ENCODE data around the gene TMTC2. TPM values are rescaled to one million over a fixed set of nuclear protein-coding genes. Genes with fewer than 3 reads are reported as not detected.

The TMTC2 gene
- total and polyA plus RNA-seq, 2 donors (not counting 1 experiment from before 2014, with no cell fraction given): 2.4 to 3.2 TPM

GRCh38 chr12:83123039-83123438, 436.3 kb downstream of the TMTC2 start:
- Histone ChIP-seq H3K4me3 (ENCODE audit: control extremely low read depth in 1 of 5, extremely low read depth in 1 of 5, insufficient read depth in 1 of 5, low read depth in 2 of 5, low read length in 4 of 5) (no peak overlapping the region), H4K20me1 (ENCODE audit: control insufficient read depth, insufficient read depth, low read length, poor library complexity, severe bottlenecking) (no peaks in the 10 kb centered on the region), H3K79me2 (ENCODE audit: control insufficient read depth, insufficient read depth, low read length) (no peaks in the 10 kb centered on the region), H3K4me2 (replicated peaks; ENCODE audit: low read depth, low read length, poor library complexity, severe bottlenecking) (no peak overlapping the region), H3K4me1 (ENCODE audit: control insufficient read depth in 2 of 2, insufficient read depth in 2 of 2, low read length in 2 of 2) (no peaks in the 10 kb centered on the region), H3K9ac (ENCODE audit: low read length) (no peak overlapping the region), H3K36me3 (replicated peaks in 1 of 2; ENCODE audit: control extremely low read depth in 1 of 2, control insufficient read depth in 1 of 2, extremely low read depth in 1 of 2, insufficient read depth in 2 of 2, low read length in 1 of 2) (no peaks in the 10 kb centered on the region), H3K27me3 (replicated peaks in 1 of 4; ENCODE audit: control extremely low read depth in 1 of 4, control insufficient read depth in 3 of 4, insufficient read depth in 4 of 4, low read length in 3 of 4) (no peaks in the 10 kb centered on the region), H2AFZ (ENCODE audit: insufficient read depth, low read depth, low read length, poor library complexity, severe bottlenecking) (no peak overlapping the region), H3K27ac (ENCODE audit: low read length in 2 of 2) (no peak overlapping the region), H3K9me3 (ENCODE audit: control extremely low read depth in 1 of 3, control insufficient read depth in 2 of 3, insufficient read depth in 1 of 3, low read length in 2 of 3) (peaks cover 0 to 8% (median 0%) of the 10 kb centered on the region in 3 donors)
- no peak for TF ChIP-seq CTCF (IDR thresholded peaks at IDR 0.05)
- no peak for TF ChIP-seq EZH2 (IDR thresholded peaks at IDR 0.05; ENCODE audit: borderline replicate concordance, insufficient read depth, low read depth, low read length, poor library complexity, severe bottlenecking)
- ChIA-PET CTCF (no interaction called here), POLR2A (no interaction called here)
- H3K27me3 Mint-ChIP-seq: no peaks in the 10 kb centered on the region
- intact Hi-C loops (cut with micrococcal nuclease): no loop called here
- ATAC-seq (ENCODE audit: low read depth) (no peak), DNase-seq (no peak)
- H3K4me1 Mint-ChIP-seq: no peaks in the 10 kb centered on the region
- no CpG with 5 or more reads among the region's 2 CpGs for WGBS (ENCODE audit: insufficient coverage)
- H3K27ac Mint-ChIP-seq: no peak overlapping the region
- no peaks in the 10 kb centered on the region for H3K9me3 Mint-ChIP-seq (ENCODE audit: insufficient read depth)
- H3K4me3 Mint-ChIP-seq: no peak overlapping the region

GRCh38 chr12:83128540-83128939, 441.8 kb downstream of the TMTC2 start:
- intact Hi-C loops (cut with micrococcal nuclease): no loop called here
- H3K4me3 Mint-ChIP-seq: no peak overlapping the region
- Histone ChIP-seq H3K27ac (ENCODE audit: low read length in 2 of 2) (no peak overlapping the region), H3K4me1 (ENCODE audit: control insufficient read depth in 2 of 2, insufficient read depth in 2 of 2, low read length in 2 of 2) (no peaks in the 10 kb centered on the region), H4K20me1 (ENCODE audit: control insufficient read depth, insufficient read depth, low read length, poor library complexity, severe bottlenecking) (no peaks in the 10 kb centered on the region), H3K36me3 (replicated peaks in 1 of 2; ENCODE audit: control extremely low read depth in 1 of 2, control insufficient read depth in 1 of 2, extremely low read depth in 1 of 2, insufficient read depth in 2 of 2, low read length in 1 of 2) (no peaks in the 10 kb centered on the region), H2AFZ (ENCODE audit: insufficient read depth, low read depth, low read length, poor library complexity, severe bottlenecking) (no peak overlapping the region), H3K4me2 (replicated peaks; ENCODE audit: low read depth, low read length, poor library complexity, severe bottlenecking) (no peak overlapping the region), H3K4me3 (ENCODE audit: control extremely low read depth in 1 of 5, extremely low read depth in 1 of 5, insufficient read depth in 1 of 5, low read depth in 2 of 5, low read length in 4 of 5) (no peak overlapping the region), H3K79me2 (ENCODE audit: control insufficient read depth, insufficient read depth, low read length) (no peaks in the 10 kb centered on the region), H3K9ac (ENCODE audit: low read length) (no peak overlapping the region), H3K9me3 (ENCODE audit: control extremely low read depth in 1 of 3, control insufficient read depth in 2 of 3, insufficient read depth in 1 of 3, low read length in 2 of 3) (no peaks in the 10 kb centered on the region), H3K27me3 (replicated peaks in 1 of 4; ENCODE audit: control extremely low read depth in 1 of 4, control insufficient read depth in 3 of 4, insufficient read depth in 4 of 4, low read length in 3 of 4) (no peaks in the 10 kb centered on the region)
- ATAC-seq (ENCODE audit: low read depth) (no peak), DNase-seq (no peak)
- CTCF ChIA-PET: no interaction called here
- TF ChIP-seq EZH2 (IDR thresholded peaks at IDR 0.05; ENCODE audit: borderline replicate concordance, insufficient read depth, low read depth, low read length, poor library complexity, severe bottlenecking) (no peak), CTCF (IDR thresholded peaks at IDR 0.05) (no peak)
- H3K27me3 Mint-ChIP-seq: no peaks in the 10 kb centered on the region
- H3K9me3 Mint-ChIP-seq (ENCODE audit: insufficient read depth): no peaks in the 10 kb centered on the region
- H3K4me1 Mint-ChIP-seq: no peaks in the 10 kb centered on the region
- no peak overlapping the region for H3K27ac Mint-ChIP-seq
- POLR2A ChIA-PET: no interaction called here

All from B cell (primary cell).